WTC11 (cell line): Measurements from ENCODE around the gene NENF.

ENCODE experiments used
- MXD4 ChIP-seq: fragments of 250-450 bp; sonication (Bioruptor Pico); IDR thresholded peaks from 2 replicates; pipeline ENCODE4 v1.8.0; 2021; ENCODE audit warnings: mild to moderate bottlenecking, moderate library complexity, borderline replicate concordance
- TF ChIP-seq, protein P1 (sequence below): fragments of 200-600 bp; IDR thresholded peaks from 2 replicates; pipeline ENCODE4 v1.8.0; 2022; ENCODE audit warnings: antibody characterized with exemption

DNA sequence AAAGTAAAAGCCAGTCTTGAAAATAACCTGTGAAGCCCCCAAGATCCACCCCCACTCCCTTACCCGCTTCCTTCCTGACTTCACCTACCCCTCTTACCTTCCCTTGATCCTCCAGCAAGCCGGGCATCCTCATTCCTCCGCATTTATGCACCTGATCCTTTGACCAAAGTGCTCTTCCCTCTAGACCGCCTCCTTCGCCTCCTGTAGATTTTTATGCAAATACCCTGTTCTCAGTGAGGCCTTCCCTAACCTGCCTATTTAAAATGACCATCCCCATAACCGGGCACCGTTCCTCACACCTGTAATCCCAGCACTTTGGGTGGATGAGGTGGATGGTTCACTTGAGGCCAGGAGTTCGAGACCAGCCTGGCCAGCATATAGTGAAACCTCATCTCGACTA, 1.1 kb upstream of the NENF start:
- TF ChIP-seq, protein P1, sequence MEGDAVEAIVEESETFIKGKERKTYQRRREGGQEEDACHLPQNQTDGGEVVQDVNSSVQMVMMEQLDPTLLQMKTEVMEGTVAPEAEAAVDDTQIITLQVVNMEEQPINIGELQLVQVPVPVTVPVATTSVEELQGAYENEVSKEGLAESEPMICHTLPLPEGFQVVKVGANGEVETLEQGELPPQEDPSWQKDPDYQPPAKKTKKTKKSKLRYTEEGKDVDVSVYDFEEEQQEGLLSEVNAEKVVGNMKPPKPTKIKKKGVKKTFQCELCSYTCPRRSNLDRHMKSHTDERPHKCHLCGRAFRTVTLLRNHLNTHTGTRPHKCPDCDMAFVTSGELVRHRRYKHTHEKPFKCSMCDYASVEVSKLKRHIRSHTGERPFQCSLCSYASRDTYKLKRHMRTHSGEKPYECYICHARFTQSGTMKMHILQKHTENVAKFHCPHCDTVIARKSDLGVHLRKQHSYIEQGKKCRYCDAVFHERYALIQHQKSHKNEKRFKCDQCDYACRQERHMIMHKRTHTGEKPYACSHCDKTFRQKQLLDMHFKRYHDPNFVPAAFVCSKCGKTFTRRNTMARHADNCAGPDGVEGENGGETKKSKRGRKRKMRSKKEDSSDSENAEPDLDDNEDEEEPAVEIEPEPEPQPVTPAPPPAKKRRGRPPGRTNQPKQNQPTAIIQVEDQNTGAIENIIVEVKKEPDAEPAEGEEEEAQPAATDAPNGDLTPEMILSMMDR = no peak
- no peak for TF ChIP-seq MXD4 (CRISPR knock-in tag)
